HG02885 (cell line): ENCODE results near the gene PPP2R2C.

Source experiments
- ATAC-seq: cut with Tn5 transposase; IDR thresholded peaks from one replicate; pipeline ENCODE4 v1.9.1; 2021; ENCODE audit warnings: mild to moderate bottlenecking; ENCODE audit not compliant: unreplicated experiment, poor library complexity

Gene PPP2R2C

GRCh38 chr4:6296026-6296425 is 176.4 kb downstream of the PPP2R2C start:
- no peak for ATAC-seq

- ATAC-seq, result no peak
Observed at GRCh38 chr4:6295495-6295894, 176.9 kb downstream of the PPP2R2C start.

GRCh38 chr4:6294705-6295421 is 177.6 kb downstream of the PPP2R2C start:
- no peak for ATAC-seq

- no peak for ATAC-seq
Observed at GRCh38 chr4:6293661-6294060, 178.8 kb downstream of the PPP2R2C start.

GRCh38 chr4:6293097-6293445 is 179.3 kb downstream of the PPP2R2C start:
- ATAC-seq, result no peak

- ATAC-seq, result no peak
Observed at GRCh38 chr4:6292376-6293096, 179.9 kb downstream of the PPP2R2C start.

GRCh38 chr4:6291784-6292297 is 180.6 kb downstream of the PPP2R2C start:
- no peak for ATAC-seq

GRCh38 chr4:6290769-6291547 is 181.5 kb downstream of the PPP2R2C start:
- ATAC-seq, result no peak

GRCh38 chr4:6290256-6290655 is 182.2 kb downstream of the PPP2R2C start:
- ATAC-seq, result no peak

- ATAC-seq, result no peak
Observed at GRCh38 chr4:6288871-6289270, 183.5 kb downstream of the PPP2R2C start.

- no peak for ATAC-seq
Observed at GRCh38 chr4:6288342-6288741, 184.1 kb downstream of the PPP2R2C start.

GRCh38 chr4:6287017-6287788 is 185.2 kb downstream of the PPP2R2C start:
- no peak for ATAC-seq

GRCh38 chr4:6283282-6283681 is 189.1 kb downstream of the PPP2R2C start:
- ATAC-seq, result no peak

GRCh38 chr4:6282314-6282771 is 190.1 kb downstream of the PPP2R2C start:
- ATAC-seq, result no peak

- no peak for ATAC-seq
Observed at GRCh38 chr4:6281436-6282313, 190.7 kb downstream of the PPP2R2C start.

GRCh38 chr4:6280365-6280996 is 191.9 kb downstream of the PPP2R2C start:
- no peak for ATAC-seq

- no peak for ATAC-seq
Observed at GRCh38 chr4:6279582-6280289, 192.7 kb downstream of the PPP2R2C start.

- peak; percentile 95 for ATAC-seq
Observed at GRCh38 chr4:6278801-6279197, 193.6 kb downstream of the PPP2R2C start.
